ENCODE results near the gene LGALS7B. TPM values are rescaled to one million over a fixed set of nuclear protein-coding genes. Genes with fewer than 3 reads are reported as not detected.

LGALS7B gene
- total RNA-seq, 1 donor from 2014 or later = not detected

DNA sequence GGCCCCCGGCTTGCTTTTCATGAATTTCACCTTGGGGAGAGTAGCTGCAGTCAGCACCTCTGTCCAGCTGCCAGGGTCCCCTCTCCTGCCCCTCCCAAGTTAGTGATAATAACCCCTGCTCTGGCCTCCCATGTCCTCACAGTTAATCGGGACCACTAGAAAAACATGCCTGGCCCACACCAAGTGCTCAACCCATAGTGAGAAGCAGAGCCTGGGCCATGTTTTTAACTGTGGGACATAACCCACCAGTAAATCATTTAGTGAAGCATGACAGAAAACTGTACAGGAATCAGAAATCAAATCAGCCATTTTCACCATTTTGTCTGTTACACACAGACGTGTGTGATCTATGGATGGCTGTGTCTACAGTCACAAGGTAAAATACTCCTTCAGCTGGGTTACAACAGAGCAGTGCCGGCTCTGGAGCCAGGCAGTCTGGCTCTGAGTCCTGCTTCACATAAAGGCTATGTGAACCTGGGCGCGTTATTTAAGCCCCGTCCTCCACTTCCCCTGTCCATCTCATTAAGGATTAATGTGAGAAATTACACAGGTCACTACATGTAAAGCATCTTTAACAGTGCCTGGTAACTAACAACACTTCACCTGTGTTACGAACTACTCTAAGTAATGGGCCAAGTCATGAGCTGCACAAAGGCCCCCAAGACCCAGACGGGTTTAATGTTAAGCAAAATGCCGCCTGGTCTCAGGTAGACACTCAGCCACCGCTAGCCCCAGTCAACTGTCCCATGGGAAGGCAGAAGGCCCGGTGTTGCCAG is 50.2 kb downstream of the LGALS7B start:
- Mint-ChIP-seq H3K4me1 (ENCODE audit: low read depth, unreplicated experiment) (no peaks in the 10 kb centered on the region), H3K27ac (ENCODE audit: unreplicated experiment) (peak overlapping the region; percentile 59), H3K9me3 (ENCODE audit: unreplicated experiment) (peaks cover 6% of the 10 kb centered on the region), H3K27me3 (ENCODE audit: unreplicated experiment) (peaks cover 8% of the 10 kb centered on the region), H3K4me3 (ENCODE audit: unreplicated experiment) (no peak overlapping the region), H3K36me3 (ENCODE audit: unreplicated experiment) (peaks cover 1% of the 10 kb centered on the region)
- DNase-seq = no peak
- TF ChIP-seq CTCF (IDR thresholded peaks at IDR 0.05; ENCODE audit: partially characterized antibody, unreplicated experiment) = no peak

GRCh38 chr19:38839816-38840582 is 51.0 kb downstream of the LGALS7B start:
- Mint-ChIP-seq H3K4me3 (ENCODE audit: unreplicated experiment) (no peak overlapping the region), H3K9me3 (ENCODE audit: unreplicated experiment) (peaks cover 6% of the 10 kb centered on the region), H3K4me1 (ENCODE audit: low read depth, unreplicated experiment) (no peaks in the 10 kb centered on the region), H3K27me3 (ENCODE audit: unreplicated experiment) (peaks cover 10% of the 10 kb centered on the region), H3K27ac (ENCODE audit: unreplicated experiment) (no peak overlapping the region), H3K36me3 (ENCODE audit: unreplicated experiment) (peaks cover 4% of the 10 kb centered on the region)
- no peak for TF ChIP-seq CTCF (IDR thresholded peaks at IDR 0.05; ENCODE audit: partially characterized antibody, unreplicated experiment)
- no peak for DNase-seq

GRCh38 chr19:38840583-38840968 is 51.6 kb downstream of the LGALS7B start:
- no peaks in the 10 kb centered on the region for H3K4me1 Mint-ChIP-seq (ENCODE audit: low read depth, unreplicated experiment)
- peaks cover 4% of the 10 kb centered on the region for H3K36me3 Mint-ChIP-seq (ENCODE audit: unreplicated experiment)

More at GRCh38 chr19:38840583-38840968, 51.6 kb downstream of the LGALS7B start:
- H3K9me3 Mint-ChIP-seq (ENCODE audit: unreplicated experiment) = peaks cover 6% of the 10 kb centered on the region
- H3K27ac Mint-ChIP-seq (ENCODE audit: unreplicated experiment) = peak overlapping the region; percentile 62
- H3K4me3 Mint-ChIP-seq (ENCODE audit: unreplicated experiment) = no peak overlapping the region
- H3K27me3 Mint-ChIP-seq (ENCODE audit: unreplicated experiment) = peaks cover 10% of the 10 kb centered on the region
- TF ChIP-seq CTCF (IDR thresholded peaks at IDR 0.05; ENCODE audit: partially characterized antibody, unreplicated experiment) = no peak
- DNase-seq = no peak

Other genes with a start within 250 kb of the LGALS7B start
- gene MAP4K1, start 171.2 kb upstream of the LGALS7B start, total RNA-seq (ENCODE audit: unreplicated experiment) = 6.3 TPM
- gene EIF3K, start 170.0 kb upstream of the LGALS7B start, total RNA-seq (ENCODE audit: unreplicated experiment) = 247 TPM
- 975 TPM for gene ACTN4, start 141.6 kb upstream of the LGALS7B start, total RNA-seq (ENCODE audit: unreplicated experiment)
- 4.8 TPM for gene CAPN12, start 44.7 kb upstream of the LGALS7B start, total RNA-seq (ENCODE audit: unreplicated experiment)
- not detected for gene LGALS7, start 15.7 kb upstream of the LGALS7B start, total RNA-seq (ENCODE audit: unreplicated experiment)
- not detected for gene LGALS4, start 23.7 kb downstream of the LGALS7B start, total RNA-seq (ENCODE audit: unreplicated experiment)
- 77.8 TPM for gene ECH1, start 42.6 kb downstream of the LGALS7B start, total RNA-seq (ENCODE audit: unreplicated experiment)
- 371 TPM for gene HNRNPL, start 60.8 kb downstream of the LGALS7B start, total RNA-seq (ENCODE audit: unreplicated experiment)
- 2.7 TPM for gene RINL, start 89.1 kb downstream of the LGALS7B start, total RNA-seq (ENCODE audit: unreplicated experiment)
- 91.3 TPM for gene SIRT2, start 110.4 kb downstream of the LGALS7B start, total RNA-seq (ENCODE audit: unreplicated experiment)
- 12.8 TPM for gene NFKBIB, start 110.8 kb downstream of the LGALS7B start, total RNA-seq (ENCODE audit: unreplicated experiment)
- 51.1 TPM for gene CCER2, start 123.0 kb downstream of the LGALS7B start, total RNA-seq (ENCODE audit: unreplicated experiment)
- 49.2 TPM for gene SARS2, start 141.6 kb downstream of the LGALS7B start, total RNA-seq (ENCODE audit: unreplicated experiment)
- 30.4 TPM for gene MRPS12, start 141.7 kb downstream of the LGALS7B start, total RNA-seq (ENCODE audit: unreplicated experiment)
- gene FBXO17, start 186.5 kb downstream of the LGALS7B start, total RNA-seq (ENCODE audit: unreplicated experiment) = 5.5 TPM
- 2.2 TPM for gene FBXO27, start 243.3 kb downstream of the LGALS7B start, total RNA-seq (ENCODE audit: unreplicated experiment)

Data from glutamatergic neuron (in vitro differentiated cells).